ENCODE measurements around the gene PCNT.
"Not testable (repeated sequence)": the region's sequence is repeated elsewhere in the genome, so short reads cannot be mapped to it uniquely, and the experiment has no call there.

PCNT gene

DNA sequence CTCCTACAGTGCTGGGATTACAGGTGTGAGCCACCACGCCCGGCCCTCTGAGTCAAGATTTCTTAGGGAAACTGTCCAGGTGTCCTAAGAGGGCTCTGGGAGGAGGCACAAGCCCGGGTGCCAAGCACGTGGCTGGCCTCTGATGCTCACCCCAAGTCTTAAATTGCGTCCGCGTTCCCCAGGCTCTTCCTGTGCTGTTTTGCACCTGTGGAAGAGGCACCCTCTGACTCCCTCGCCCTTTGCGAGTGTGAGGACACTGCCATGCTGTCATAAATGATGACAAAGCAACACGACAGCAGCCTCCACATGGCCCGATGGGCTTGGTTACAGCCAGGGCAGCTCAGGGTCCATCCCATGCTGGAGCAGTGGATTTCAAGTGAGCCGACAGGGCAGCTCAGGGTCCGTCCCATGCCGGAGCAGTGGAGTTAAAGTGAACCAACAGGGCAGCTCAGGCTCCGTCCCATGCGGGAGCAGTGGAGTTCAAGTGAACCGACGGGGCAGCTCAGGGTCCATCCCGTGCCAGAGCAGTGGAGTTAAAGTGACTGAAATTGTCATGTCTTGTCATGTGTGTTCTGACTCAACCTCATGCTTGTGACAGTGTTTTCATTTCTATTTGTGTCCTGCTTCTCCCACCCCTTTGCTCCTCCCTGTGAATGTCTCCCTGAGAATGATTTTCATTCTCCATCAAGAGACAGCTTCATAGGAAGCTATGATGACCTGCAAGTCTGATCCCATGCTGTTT lies 33.9 kb downstream of the PCNT start:
- no peak for DNase-seq

DNA sequence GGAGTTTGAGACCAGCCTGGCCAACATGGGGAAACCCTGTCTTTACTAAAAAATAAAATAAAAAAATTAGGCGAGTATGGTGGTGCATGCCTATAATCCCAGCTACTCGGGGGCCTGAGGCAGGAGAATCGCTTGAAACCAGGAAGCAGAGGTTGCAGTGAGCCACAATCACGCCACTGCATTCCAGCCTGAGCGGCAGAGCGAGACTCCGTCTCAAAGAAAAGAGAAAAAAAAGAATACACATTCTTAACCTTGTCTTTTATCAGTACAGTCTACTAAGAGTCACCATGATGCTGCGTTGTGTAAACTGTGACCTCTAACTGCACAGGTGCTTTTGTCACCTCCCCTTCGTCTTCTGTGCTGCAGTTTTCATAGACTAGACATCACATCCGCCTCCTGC lies 37.2 kb downstream of the PCNT start:
- no peak for DNase-seq

DNA sequence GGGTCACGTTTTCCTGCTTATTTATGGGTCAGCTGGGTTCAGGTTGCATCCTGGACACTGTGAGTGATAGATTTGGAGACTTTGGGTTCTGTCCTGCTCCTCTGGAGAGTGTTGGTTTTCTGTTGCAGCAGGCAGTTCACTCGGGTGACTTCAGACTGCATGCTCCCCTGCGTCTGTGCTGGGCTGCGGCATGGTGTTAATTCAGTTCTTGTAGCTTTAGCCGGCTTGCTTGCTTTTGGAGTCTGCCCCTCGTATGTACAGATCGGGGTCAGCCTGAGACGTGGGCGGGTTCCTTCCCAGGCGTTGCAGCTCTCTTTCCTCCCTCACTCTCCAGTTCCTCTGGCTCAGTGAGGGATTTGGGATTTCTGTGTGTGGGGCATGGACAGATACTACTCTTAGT lies 38.0 kb downstream of the PCNT start:
- no peak for DNase-seq

DNA sequence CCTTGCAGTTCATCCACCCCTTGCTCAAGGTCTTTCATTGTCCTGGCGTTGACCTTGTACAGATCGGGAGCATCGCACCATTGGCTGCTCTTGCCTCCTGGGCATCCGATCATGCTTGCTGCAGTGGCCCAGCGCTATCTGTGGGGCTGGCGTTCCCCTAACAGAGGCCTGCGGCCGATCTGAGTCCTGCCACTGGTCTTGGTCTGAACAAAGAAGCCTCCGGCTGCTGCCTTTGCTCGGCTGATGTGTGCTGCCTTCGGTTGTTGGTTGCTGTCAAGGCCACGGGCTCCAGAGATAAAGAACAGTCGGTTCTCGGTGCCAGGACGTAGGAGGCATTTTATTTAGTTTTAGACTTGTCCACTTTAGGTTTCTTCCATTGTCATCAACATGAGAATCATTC lies 39.0 kb downstream of the PCNT start:
- DNase-seq, result no peak

DNA sequence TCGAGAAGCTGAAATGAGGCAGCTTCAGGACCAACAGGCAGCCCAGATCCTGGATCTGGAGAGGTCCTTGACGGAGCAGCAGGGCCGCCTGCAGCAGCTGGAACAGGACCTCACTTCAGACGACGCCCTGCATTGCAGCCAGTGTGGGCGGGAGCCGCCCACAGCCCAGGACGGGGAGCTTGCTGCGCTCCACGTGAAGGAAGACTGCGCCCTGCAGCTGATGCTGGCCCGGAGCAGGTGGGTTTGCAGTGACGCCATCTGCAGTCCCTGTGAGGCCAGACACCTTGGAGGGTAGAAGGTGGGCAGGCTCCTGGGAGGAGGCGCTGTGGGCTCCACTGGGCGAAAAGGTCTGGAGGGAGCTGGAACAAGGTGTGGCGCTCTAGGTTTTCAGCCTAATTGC lies 39.7 kb downstream of the PCNT start:
- no peak for DNase-seq

DNA sequence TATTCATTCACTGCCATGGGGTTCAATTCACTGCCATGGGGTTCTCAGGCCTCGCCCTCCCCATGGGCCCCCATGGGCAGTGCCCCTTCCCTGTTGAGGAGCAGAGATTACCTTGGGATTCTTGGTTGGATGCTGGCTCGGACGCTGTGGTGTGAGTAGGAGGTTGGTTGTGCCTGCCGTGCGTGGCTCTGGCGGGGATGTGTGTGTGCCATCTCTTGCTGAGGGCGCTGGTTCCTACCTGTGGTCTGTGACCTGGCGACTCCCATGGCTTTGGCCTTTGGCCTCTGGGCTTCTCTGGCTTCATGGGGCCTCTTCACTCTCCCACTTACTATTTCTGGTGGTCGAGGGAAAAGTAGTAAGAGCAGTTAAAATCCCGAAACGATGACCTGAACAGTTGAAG lies 42.1 kb downstream of the PCNT start:
- DNase-seq, result no peak

DNA sequence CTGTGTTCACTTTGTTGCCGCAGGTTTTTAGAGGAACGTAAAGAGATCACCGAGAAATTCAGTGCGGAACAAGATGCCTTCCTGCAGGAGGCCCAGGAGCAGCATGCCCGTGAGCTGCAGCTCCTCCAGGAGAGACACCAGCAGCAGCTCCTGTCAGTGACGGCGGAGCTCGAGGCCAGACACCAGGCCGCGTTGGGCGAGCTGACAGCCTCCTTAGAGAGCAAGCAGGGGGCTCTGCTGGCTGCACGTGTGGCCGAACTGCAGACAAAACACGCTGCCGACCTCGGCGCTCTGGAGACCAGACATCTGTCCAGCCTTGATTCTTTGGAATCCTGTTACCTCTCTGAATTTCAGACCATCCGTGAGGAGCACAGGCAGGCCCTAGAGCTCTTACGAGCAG lies 42.6 kb downstream of the PCNT start:
- no peak for DNase-seq

DNA sequence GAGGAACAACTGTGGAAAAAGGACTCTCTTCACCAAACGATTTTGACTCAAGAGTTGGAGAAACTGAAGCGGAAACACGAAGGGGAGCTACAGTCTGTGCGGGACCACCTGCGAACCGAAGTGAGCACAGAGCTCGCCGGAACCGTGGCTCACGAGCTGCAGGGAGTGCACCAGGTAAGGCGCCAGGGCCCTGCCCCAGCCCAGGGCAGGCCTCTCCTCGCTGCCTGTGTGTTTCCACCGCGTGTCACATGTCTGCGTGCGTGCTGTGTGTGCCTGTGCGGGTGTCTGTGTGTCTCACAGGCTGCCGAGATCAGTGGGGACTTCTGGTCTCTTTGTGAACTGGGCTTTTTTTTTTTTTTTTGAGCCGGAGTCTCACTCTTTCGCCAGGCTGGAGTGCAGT lies 43.0 kb downstream of the PCNT start:
- no peak for DNase-seq

DNA sequence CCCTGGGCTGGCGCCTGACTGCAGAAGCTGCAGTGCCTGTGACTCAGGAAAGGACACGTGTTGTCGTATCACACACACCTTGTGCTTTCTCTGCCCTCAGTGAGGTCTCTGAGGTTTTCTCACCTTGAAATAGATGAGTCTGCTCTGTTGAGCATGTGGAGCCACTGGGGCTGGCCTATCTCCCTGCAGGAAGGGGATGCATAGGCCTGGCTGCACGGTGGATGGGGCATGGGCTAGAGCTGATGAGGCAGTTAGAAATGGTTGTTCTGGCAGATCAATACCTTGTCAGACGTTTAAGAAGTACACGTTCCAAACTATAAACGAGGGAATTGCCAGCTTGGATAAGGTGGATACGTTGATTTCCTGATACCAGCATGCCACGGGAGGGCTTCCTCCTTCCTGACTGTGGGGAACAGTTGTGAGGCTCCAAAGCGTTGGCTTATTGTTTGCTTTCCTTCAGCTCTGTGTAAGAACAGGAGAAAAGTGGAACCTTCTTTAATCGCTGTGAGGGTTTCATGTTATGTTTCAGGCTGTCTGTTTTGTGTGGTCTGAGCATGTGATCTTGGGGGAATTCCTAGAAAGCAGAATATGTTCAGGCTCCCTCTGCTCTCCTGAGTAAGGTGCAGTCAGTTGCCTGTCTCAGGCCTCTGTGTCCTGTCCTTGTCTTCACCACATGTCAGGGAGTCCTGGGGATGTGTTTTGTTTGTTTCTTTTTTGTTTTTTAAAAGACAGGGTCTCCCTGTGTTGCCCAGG lies 44.8 kb downstream of the PCNT start:
- no peak for DNase-seq

DNA sequence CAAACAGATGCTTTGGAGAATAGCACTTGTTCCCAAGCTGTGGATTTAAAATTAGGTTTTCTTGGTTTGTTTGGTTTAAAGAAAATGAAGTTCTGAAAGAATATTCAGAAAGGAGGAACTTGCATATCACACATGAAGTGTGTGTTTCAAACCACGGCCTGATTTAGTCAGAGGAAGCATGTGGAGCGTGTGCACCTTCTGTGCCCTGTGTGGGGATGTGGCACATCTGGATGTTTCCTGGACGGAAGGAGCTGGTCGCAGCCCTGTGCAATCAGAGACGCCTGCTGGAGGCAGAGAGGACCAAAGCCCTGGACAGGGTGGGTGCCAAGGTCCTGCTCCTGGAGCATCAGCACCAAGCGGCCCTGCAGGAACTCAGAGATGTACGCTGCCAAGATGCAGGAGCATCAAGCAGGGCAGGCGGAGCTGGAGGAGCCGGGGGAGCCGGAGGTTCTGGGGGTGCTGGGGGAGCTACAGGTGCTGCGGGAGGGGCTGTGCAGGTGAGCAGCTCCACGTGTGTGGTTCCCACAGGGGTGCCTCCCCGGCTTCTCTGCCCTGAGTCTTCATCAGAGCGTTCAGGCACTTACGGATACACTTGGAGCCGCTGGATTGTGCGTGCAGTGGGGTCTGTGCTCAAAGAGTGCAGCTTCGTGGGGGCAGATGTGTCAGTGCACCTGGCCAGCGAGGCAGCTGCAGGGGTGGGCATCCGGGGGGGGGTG lies 45.7 kb downstream of the PCNT start:
- no peak for DNase-seq

DNA sequence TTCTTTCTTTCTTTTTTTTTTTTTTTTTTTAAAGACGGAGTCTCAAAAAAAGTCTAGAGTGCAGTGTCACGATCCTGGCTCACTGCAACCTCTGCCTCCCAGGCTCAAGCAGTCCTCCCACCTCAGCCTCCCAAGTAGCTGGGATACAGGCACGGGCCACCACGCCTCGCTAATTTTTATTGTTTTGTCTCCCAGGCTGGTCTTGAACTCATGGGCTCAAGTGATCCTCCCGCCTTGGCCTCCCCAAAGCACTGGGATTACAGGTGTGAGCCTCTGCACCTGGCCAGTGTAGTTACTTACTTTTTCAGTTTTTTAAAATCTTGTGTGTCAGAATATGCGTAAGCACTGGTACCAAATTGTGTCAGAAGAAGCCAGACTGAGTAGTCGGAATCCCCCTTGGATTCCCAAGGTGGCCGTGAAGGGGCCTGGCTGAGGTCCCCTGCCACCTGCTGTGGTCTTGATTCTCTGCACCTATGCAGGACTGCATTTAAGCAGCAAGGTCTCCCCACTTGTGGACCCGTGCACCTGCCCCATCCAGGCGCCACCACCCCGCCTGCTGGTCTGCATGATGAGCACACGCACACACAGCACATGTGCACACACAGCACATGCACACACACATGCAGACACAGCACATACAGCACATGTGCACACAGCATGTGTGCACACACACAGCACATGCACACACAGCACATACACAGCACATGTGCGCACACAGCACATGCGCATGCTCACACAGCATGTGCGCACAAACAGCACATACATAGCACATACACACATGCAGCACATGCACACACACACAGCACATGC lies 47.5 kb downstream of the PCNT start:
- no peak for DNase-seq

DNA sequence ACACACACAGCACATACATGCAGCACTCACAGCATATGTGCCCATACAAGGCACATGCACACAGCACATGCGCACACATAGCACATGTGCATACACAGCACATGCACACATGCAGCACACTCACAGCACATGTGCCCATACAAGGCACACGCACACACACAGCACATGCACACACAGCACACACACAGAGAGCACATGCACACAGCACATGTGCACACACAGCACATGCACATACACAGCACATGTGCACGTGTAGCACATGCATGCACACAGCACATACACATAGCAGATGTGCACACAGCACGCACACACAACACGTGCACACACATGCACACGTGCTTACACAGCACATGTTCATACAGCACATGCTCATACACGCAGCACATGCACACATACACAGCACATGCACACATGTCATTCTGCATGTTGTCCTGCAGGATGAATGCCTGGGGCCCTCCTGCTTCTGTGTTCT lies 48.1 kb downstream of the PCNT start:
- no peak for DNase-seq

DNA sequence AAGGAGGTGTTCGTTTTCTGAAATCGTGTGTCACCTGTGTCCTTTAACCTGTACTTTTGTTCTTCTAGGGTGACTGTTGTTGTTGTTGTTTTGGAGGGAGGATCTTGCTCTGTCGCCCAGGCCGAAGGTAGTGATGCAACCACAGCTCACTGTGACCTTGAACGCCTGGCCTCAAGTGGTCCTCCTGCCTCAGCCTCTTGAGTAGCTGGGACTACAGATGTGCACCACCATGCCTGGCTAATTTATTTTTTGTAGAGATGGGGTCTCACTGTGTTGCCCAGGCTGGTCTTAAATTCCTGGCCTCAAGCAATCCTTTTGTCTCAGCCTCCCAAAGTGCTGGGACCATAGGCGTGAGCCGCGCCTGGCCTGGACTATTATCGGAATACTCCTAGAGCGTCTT lies 49.0 kb downstream of the PCNT start:
- DNase-seq, result not testable (repeated sequence)

DNA sequence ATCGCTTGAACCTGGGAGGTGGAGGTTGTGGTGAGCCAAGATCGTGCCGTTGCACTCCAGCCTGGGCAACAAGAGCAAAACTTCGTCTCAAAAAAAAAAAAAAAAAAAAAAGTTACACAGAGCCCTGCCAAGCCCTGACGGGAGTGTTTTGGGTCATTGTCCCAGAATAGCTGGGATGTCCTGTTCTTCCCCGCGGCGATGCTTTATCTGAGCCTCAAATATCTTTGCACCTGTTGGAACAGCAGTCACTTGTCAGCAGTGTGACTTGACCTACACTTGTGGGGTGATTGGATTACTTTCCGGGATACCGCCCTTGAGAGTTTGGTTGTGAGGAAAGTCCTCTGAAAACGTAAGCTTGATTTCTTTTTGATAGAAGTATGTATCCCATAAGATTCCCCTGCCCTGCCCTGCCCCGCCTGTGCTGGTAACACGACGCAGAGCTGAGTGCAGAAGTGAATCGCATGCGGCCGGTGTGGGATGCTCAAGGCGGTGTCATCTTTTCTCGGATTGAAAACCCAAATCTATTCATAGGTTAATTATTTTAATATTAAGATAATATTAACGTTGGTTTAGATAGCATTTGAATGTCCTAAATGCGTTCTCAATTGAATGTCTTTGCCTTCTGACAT lies 50.9 kb downstream of the PCNT start:
- DNase-seq, result no peak

DNA sequence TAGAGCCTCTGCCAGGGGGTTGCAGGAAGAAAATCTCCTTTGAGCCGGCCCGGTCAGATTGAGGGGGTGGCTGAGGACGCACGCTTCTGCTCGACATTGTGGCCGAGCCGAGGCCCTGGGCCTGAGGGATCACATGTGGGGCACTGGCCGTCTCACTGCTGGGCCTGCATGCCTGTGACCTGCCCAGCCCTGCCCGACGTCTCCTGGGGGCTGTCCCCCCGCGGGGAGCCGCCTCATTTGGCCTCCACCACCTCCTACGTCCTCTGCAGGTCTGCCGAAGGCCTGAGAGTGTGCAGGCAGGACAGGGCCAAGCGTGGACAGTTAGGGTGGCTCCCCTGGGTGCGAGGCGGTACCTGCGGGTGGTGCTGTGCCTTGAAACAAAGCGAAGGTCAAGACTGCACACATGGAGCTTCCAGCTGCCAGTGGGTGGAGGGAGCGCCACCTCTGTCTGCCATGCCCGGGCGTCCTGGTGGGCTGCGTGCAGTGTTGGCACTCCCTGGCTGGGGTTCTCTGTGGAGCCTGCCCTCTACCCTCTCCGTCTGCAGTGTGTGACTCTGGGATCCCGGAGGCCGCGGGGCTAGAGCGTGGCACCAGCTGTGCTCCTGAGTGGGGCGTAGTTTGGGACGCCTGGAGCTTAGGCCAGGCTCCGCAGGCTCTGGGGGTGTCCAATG lies 51.7 kb downstream of the PCNT start:
- no peak for DNase-seq

DNA sequence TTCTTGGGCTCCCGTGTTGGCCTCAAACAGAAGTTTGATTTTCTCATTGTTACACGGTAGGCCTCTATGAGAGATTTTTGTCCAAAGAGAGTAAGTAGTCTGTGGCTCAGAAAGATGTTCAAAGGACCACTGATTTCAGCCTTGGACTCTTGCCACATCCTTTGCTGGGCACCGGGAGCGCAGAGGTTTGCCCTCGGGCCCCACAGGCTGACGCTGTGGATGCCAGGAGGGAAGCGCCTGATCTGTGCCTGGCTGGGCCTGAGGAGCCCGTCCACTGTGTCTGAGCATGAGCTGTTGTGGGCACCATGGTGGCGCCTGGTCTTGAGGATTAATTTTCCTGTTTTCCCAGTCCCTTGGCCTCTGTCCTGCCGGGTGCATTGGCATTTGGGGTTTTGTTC lies 52.3 kb downstream of the PCNT start:
- DNase-seq, result no peak

DNA sequence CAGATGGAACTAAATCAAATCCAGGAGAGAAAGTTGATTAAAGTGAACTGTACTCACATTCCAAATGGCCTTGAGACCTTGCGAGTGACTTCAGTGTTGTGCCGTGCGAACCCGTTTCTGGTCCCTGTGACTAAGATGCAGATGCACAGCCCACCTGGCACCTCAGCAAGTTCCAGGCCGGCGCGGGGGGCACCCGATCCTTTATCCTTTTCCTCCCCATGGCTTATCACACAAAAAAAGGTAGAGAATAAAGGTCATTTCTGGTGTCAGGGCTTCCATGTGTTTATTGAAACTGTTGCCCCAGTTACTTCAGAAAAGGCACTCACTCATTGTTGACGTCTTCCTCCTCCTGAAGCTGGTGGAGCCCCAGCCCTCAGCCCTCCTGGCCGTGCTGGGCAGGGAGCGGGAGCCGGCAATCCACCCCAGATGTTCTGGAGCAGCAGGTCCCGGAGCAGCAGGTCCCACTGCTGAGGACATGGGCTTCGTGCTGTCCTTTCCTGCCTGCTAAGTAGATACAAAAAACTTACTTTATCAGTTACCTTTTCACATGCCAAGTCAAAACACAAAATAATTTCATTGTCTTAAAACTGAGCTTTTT lies 53.0 kb downstream of the PCNT start:
- DNase-seq, result no peak

DNA sequence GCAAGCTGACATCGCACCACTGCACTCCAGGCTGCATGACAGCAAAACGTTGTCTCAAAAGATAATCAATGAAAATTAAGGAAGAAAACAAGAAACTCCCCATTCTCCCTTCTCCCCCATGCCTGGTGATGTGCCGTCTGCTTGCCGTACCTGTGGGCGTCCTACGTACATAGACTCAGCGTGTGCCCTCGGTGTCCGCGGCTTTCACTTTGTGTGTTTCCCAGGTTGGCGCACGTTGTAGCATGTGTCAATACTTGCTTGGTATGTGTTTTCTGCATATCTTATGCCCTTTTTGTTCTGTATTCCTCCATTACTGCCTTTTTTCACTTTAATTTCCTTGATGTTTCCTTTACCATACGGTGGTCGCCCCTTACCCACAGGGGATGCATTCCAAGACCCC lies 53.8 kb downstream of the PCNT start:
- no peak for DNase-seq

DNA sequence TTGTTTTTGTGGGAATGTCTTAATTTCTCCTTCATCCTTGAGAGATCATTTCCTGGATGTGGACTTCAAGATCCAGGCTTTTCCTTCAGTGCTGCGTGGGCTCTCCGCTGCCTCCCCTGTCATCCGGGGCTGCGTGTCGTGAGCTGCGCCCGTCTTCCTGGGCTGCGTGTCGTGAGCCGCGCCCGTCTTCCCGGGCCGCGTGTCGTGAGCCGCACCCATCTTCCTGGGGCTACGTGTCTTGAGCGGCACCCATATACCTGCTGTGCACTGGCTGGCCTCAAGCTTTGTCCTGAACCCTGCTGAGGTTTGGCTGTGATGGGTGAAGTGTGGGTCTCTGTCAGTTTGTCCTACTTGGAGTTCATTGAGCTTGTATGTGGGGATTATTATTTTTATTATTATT lies 55.1 kb downstream of the PCNT start:
- no peak for DNase-seq

DNA sequence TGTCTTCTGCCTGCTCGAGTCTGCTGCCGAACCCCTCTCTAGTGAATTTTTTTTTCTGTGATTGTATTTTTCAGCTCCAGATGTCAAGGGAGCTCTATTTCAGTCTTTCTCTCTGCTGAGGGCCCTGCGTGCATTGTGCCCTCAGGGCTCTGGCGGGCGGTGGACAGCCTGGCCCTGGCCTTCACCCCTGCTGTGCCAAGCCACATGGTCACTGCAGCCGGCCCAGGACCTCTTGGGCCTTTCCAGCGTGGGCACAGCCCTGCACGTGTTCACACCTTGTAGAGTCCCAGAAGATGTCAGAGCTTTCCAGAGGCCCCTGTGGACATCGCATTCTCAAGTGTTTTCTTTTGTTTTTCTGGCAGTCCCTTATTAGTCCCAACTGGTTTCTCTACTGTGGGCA lies 55.7 kb downstream of the PCNT start:
- DNase-seq, result no peak

DNA sequence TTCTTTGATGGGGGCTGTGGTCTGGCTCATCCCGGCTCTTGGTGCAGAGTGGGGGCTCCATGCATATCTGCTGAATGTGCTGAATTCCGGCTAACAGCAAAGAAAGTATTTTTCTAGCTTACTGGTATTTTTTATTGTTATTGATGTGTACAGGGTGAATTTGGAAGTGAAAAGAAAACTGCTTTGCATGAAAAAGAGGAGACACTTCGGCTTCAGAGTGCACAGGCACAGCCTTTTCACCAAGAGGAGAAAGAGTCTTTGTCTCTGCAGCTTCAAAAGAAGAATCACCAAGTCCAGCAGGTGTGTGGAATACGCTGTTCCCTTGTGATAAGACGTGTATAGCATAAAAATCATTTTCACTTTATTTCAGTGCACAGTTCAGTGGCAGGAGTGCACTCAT lies 57.6 kb downstream of the PCNT start:
- no peak for DNase-seq

DNA sequence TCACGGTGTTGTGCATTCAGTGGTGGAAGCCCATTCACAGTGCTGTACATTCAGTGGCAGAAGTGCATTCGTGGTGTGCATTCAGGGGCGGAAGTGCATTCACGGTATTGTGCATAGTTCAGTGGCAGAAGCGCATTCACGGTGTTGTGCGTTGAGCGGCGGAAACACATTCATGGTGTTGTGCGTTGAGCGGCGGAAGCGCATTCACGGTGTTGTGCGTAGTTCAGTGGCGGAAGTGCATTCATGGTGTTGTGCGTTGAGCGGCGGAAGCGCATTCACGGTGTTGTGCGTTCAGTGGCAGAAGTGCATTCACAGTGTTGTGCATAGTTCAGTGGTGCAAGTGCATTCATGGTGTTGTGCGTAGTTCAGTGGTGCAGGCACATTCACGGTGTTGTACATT lies 60.6 kb downstream of the PCNT start:
- DNase-seq, result no peak

All from hippocampal formation (tissue), 2 donors.